ENCODE data around the gene LRP5.
A peak's percentile ranks its signal among the peaks of the same experiment; 100 is the strongest.
"Not testable (repeated sequence)": the region's sequence is repeated elsewhere in the genome, so short reads cannot be mapped to it uniquely, and the experiment has no call there.

Gene LRP5

GRCh38 chr11:68335683-68336082 lies 23.3 kb downstream of the LRP5 start:
- DNase-seq (ENCODE audit: low spot score), result no peak
- Mint-ChIP-seq H3K4me3 (no peak overlapping the region), H3K4me1 (ENCODE audit: low read depth) (peaks cover 61% of the 10 kb centered on the region), H3K9me3 (no peaks in the 10 kb centered on the region), H3K27ac (no peak overlapping the region), H3K36me3 (ENCODE audit: low read depth) (no peaks in the 10 kb centered on the region), H3K27me3 (ENCODE audit: low read depth) (no peaks in the 10 kb centered on the region)

- H3K9me3 Mint-ChIP-seq, result no peaks in the 10 kb centered on the region
- no peaks in the 10 kb centered on the region for H3K27me3 Mint-ChIP-seq (ENCODE audit: low read depth)
- peak overlapping the region; percentile 52 for H3K4me3 Mint-ChIP-seq
- DNase-seq (ENCODE audit: low spot score), result no peak
- H3K36me3 Mint-ChIP-seq (ENCODE audit: low read depth), result no peaks in the 10 kb centered on the region
- H3K4me1 Mint-ChIP-seq (ENCODE audit: low read depth), result peaks cover 57% of the 10 kb centered on the region
- H3K27ac Mint-ChIP-seq, result no peak overlapping the region
Observed at GRCh38 chr11:68336716-68337115, 24.3 kb downstream of the LRP5 start.

GRCh38 chr11:68337399-68337835 lies 25.0 kb downstream of the LRP5 start:
- DNase-seq (ENCODE audit: low spot score), result no peak
- H3K36me3 Mint-ChIP-seq (ENCODE audit: low read depth), result no peaks in the 10 kb centered on the region
- peak overlapping the region; percentile 52 for H3K4me3 Mint-ChIP-seq
- H3K4me1 Mint-ChIP-seq (ENCODE audit: low read depth), result peaks cover 55% of the 10 kb centered on the region
- no peaks in the 10 kb centered on the region for H3K9me3 Mint-ChIP-seq
- no peaks in the 10 kb centered on the region for H3K27me3 Mint-ChIP-seq (ENCODE audit: low read depth)
- peak overlapping the region; percentile 67 for H3K27ac Mint-ChIP-seq

- DNase-seq (ENCODE audit: low spot score), result no peak
- H3K27ac Mint-ChIP-seq, result no peak overlapping the region
- H3K4me1 Mint-ChIP-seq (ENCODE audit: low read depth), result peaks cover 47% of the 10 kb centered on the region
- H3K36me3 Mint-ChIP-seq (ENCODE audit: low read depth), result no peaks in the 10 kb centered on the region
- peak overlapping the region; percentile 52 for H3K4me3 Mint-ChIP-seq
- H3K27me3 Mint-ChIP-seq (ENCODE audit: low read depth), result no peaks in the 10 kb centered on the region
- no peaks in the 10 kb centered on the region for H3K9me3 Mint-ChIP-seq
Observed at GRCh38 chr11:68338051-68338780, 25.8 kb downstream of the LRP5 start.

GRCh38 chr11:68340003-68340767 lies 27.8 kb downstream of the LRP5 start:
- H3K4me1 Mint-ChIP-seq (ENCODE audit: low read depth), result peaks cover 43% of the 10 kb centered on the region
- peak overlapping the region; percentile 57 for H3K4me3 Mint-ChIP-seq
- DNase-seq (ENCODE audit: low spot score), result peak; percentile 12
- H3K27ac Mint-ChIP-seq, result peak overlapping the region; percentile 82
- no peaks in the 10 kb centered on the region for H3K27me3 Mint-ChIP-seq (ENCODE audit: low read depth)
- H3K9me3 Mint-ChIP-seq, result no peaks in the 10 kb centered on the region
- H3K36me3 Mint-ChIP-seq (ENCODE audit: low read depth), result no peaks in the 10 kb centered on the region

- Mint-ChIP-seq H3K36me3 (ENCODE audit: low read depth) (peaks cover 4% of the 10 kb centered on the region), H3K4me1 (ENCODE audit: low read depth) (peaks cover 39% of the 10 kb centered on the region), H3K4me3 (peak overlapping the region; percentile 46), H3K27ac (peak overlapping the region; percentile 80), H3K9me3 (peaks cover 5% of the 10 kb centered on the region), H3K27me3 (ENCODE audit: low read depth) (no peaks in the 10 kb centered on the region)
- DNase-seq (ENCODE audit: low spot score), result no peak
Observed at GRCh38 chr11:68340784-68341556, 28.6 kb downstream of the LRP5 start.

- H3K4me1 Mint-ChIP-seq (ENCODE audit: low read depth), result peaks cover 39% of the 10 kb centered on the region
- H3K9me3 Mint-ChIP-seq, result peaks cover 7% of the 10 kb centered on the region
- H3K27me3 Mint-ChIP-seq (ENCODE audit: low read depth), result no peaks in the 10 kb centered on the region
- peak overlapping the region; percentile 60 for H3K27ac Mint-ChIP-seq
- DNase-seq (ENCODE audit: low spot score), result no peak
- peak overlapping the region; percentile 40 for H3K4me3 Mint-ChIP-seq
- peaks cover 6% of the 10 kb centered on the region for H3K36me3 Mint-ChIP-seq (ENCODE audit: low read depth)
Observed at GRCh38 chr11:68341557-68342458, 29.4 kb downstream of the LRP5 start.

GRCh38 chr11:68342459-68343158 lies 30.2 kb downstream of the LRP5 start:
- no peak overlapping the region for H3K27ac Mint-ChIP-seq

GRCh38 chr11:68343761-68344256 lies 31.4 kb downstream of the LRP5 start:
- Mint-ChIP-seq H3K27ac (no peak overlapping the region), H3K9me3 (peaks cover 7% of the 10 kb centered on the region), H3K4me1 (ENCODE audit: low read depth) (peaks cover 21% of the 10 kb centered on the region), H3K27me3 (ENCODE audit: low read depth) (no peaks in the 10 kb centered on the region), H3K4me3 (no peak overlapping the region), H3K36me3 (ENCODE audit: low read depth) (peaks cover 6% of the 10 kb centered on the region)
- DNase-seq (ENCODE audit: low spot score), result no peak

More at GRCh38 chr11:68342459-68343158, 30.2 kb downstream of the LRP5 start:
- Mint-ChIP-seq H3K4me1 (ENCODE audit: low read depth) (peaks cover 31% of the 10 kb centered on the region), H3K27me3 (ENCODE audit: low read depth) (no peaks in the 10 kb centered on the region), H3K4me3 (no peak overlapping the region), H3K9me3 (peaks cover 7% of the 10 kb centered on the region), H3K36me3 (ENCODE audit: low read depth) (peaks cover 6% of the 10 kb centered on the region)
- no peak for DNase-seq (ENCODE audit: low spot score)

- H3K27ac Mint-ChIP-seq; H3K27me3 Mint-ChIP-seq (ENCODE audit: low read depth); H3K9me3 Mint-ChIP-seq; DNase-seq (ENCODE audit: low spot score); H3K36me3 Mint-ChIP-seq (ENCODE audit: low read depth); H3K4me3 Mint-ChIP-seq: not testable (repeated sequence)
- peaks cover 18% of the 10 kb centered on the region for H3K4me1 Mint-ChIP-seq (ENCODE audit: low read depth)
Observed at GRCh38 chr11:68344821-68345220, 32.4 kb downstream of the LRP5 start.

GRCh38 chr11:68345776-68346461 lies 33.5 kb downstream of the LRP5 start:
- Mint-ChIP-seq H3K4me1 (ENCODE audit: low read depth) (peaks cover 10% of the 10 kb centered on the region), H3K27me3 (ENCODE audit: low read depth) (no peaks in the 10 kb centered on the region), H3K9me3 (peaks cover 7% of the 10 kb centered on the region), H3K36me3 (ENCODE audit: low read depth) (peaks cover 6% of the 10 kb centered on the region), H3K4me3 (no peak overlapping the region), H3K27ac (no peak overlapping the region)
- DNase-seq (ENCODE audit: low spot score), result no peak

GRCh38 chr11:68346462-68346790 lies 34.0 kb downstream of the LRP5 start:
- Mint-ChIP-seq H3K9me3 (peaks cover 7% of the 10 kb centered on the region), H3K36me3 (ENCODE audit: low read depth) (peaks cover 6% of the 10 kb centered on the region), H3K27me3 (ENCODE audit: low read depth) (no peaks in the 10 kb centered on the region), H3K27ac (no peak overlapping the region), H3K4me1 (ENCODE audit: low read depth) (peaks cover 8% of the 10 kb centered on the region), H3K4me3 (no peak overlapping the region)
- no peak for DNase-seq (ENCODE audit: low spot score)
